Caco-2 (cell line): ENCODE data around the gene MAP3K4. TPM values are rescaled to one million over a fixed set of nuclear protein-coding genes. Genes with fewer than 3 reads are reported as not detected.

Experiments
- BruUV-seq: library from RNA; stranded (reverse); fragments of 400-500 nt; replicated peaks from 2 replicates; lab custom pipeline; 2021; lab: Mats Ljungman, UMichigan
- CTCF ChIA-PET: fragments of 300-600 bp; sonication (Branson Sonifier 250); formaldehyde crosslinking; loops from one replicate; lab custom pipeline; 2022; ENCODE audit warnings: antibody characterized with exemption; lab: Charles Lee
- POLR2A ChIA-PET: fragments of 300-600 bp; sonication (Branson Sonifier 250); formaldehyde crosslinking; loops from one replicate; lab custom pipeline; 2022; ENCODE audit warnings: antibody characterized with exemption; lab: Charles Lee
- DNase-seq, 2 experiments: peaks; one replicate each; pipeline versions ENCODE4 v3.0.0 to v3.0.0-alpha.2; 2020 to 2022
- H3K27me3 ChIP-seq: replicated peaks from 2 replicates; pipeline ENCODE4 v1.6.0; 2011; ENCODE audit warnings: low read length; ENCODE audit not compliant: control insufficient read depth, insufficient read depth
- H3K36me3 ChIP-seq: 2 replicates; pipeline ENCODE4 v1.5.1; 2011; ENCODE audit warnings: low read length; ENCODE audit not compliant: control insufficient read depth, insufficient read depth
- H3K4me1 ChIP-seq: fragments of 250-450 bp; sonication (Bioruptor Pico); 2 replicates; pipeline ENCODE4 v1.5.1; 2020; ENCODE audit warnings: mild to moderate bottlenecking
- H3K4me3 ChIP-seq: 2 replicates; pipeline ENCODE4 v1.5.1; 2011; ENCODE audit warnings: low read depth, mild to moderate bottlenecking, control low read depth, low read length
- H3K9me3 ChIP-seq: fragments of 250-450 bp; sonication (Bioruptor Pico); 2 replicates; pipeline ENCODE4 v1.5.1; 2020; ENCODE audit warnings: mild to moderate bottlenecking, moderate library complexity
- H3K27ac Mint-ChIP-seq: one replicate; pipeline ENCODE4 v1.8.0; 2022; ENCODE audit warnings: mixed read lengths; ENCODE audit not compliant: unreplicated experiment
- H3K27me3 Mint-ChIP-seq: one replicate; pipeline ENCODE4 v1.8.0; 2022; ENCODE audit warnings: mixed read lengths; ENCODE audit not compliant: insufficient read depth, unreplicated experiment
- H3K36me3 Mint-ChIP-seq: one replicate; pipeline ENCODE4 v1.8.0; 2022; ENCODE audit warnings: mild to moderate bottlenecking, mixed read lengths; ENCODE audit not compliant: insufficient read depth, unreplicated experiment
- H3K4me1 Mint-ChIP-seq: one replicate; pipeline ENCODE4 v1.8.0; 2022; ENCODE audit warnings: low read depth, mixed read lengths; ENCODE audit not compliant: unreplicated experiment
- H3K4me3 Mint-ChIP-seq: one replicate; pipeline ENCODE4 v1.8.0; 2022; ENCODE audit warnings: mild to moderate bottlenecking, moderate library complexity, mixed read lengths; ENCODE audit not compliant: unreplicated experiment
- H3K9me3 Mint-ChIP-seq: one replicate; pipeline ENCODE4 v1.8.0; 2022; ENCODE audit warnings: mixed read lengths; ENCODE audit not compliant: unreplicated experiment
- intact Hi-C: fragments of 100-400 bp; cut with micrococcal nuclease; formaldehyde crosslinking; loops from one replicate; pipeline ENCODE4 v1.10.0; 2022; ENCODE audit not compliant: unreplicated experiment
- total RNA-seq: library from RNA; stranded (reverse); gene quantifications from 2 replicates; pipeline ENCODE4 v1.2.3, GENCODE V29; 2022
- TF ChIP-seq, protein P1 (sequence below), 2 experiments: fragments of 200-600 bp in 1 of 2; IDR thresholded peaks; 1 replicate in 1 of 2; 2 replicates in 1 of 2; pipeline versions ENCODE4 v1.5.1 to v1.8.0; 2011 to 2022; ENCODE audit warnings: antibody characterized with exemption in 1 of 2, control low read depth in 1 of 2, inconsistent platforms in 1 of 2, low read depth in 1 of 2, low read length in 1 of 2, mild to moderate bottlenecking in 1 of 2, moderate library complexity in 1 of 2; ENCODE audit not compliant: insufficient read depth in 1 of 2, severe bottlenecking in 1 of 2, unreplicated experiment in 1 of 2

Gene MAP3K4
- total RNA-seq, 1 experiment from 2014 or later = 34.3 TPM

DNA sequence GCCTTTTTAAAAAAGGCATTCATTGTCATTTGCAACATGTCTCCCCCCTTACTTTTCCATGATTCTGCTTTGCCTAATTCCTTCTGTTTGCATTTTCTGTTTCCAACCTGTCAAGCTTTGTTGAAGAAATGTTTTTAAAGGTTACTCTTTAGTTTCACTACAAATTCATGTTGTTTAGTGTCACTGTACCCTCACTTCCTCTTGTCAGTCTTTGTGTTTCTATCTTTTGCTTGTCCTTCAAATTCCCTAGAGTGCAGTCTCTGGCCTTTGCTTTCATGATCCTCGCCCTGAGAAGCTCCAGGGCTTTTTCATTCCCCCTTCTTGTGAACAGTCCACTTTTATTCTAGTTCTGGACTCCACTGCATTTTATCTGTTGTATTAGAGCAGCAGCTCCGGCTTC is 90.6 kb downstream of the MAP3K4 start:
- DNase-seq = no peak
- ChIA-PET CTCF (no interaction called here), POLR2A (no interaction called here)
- TF ChIP-seq, protein P1, sequence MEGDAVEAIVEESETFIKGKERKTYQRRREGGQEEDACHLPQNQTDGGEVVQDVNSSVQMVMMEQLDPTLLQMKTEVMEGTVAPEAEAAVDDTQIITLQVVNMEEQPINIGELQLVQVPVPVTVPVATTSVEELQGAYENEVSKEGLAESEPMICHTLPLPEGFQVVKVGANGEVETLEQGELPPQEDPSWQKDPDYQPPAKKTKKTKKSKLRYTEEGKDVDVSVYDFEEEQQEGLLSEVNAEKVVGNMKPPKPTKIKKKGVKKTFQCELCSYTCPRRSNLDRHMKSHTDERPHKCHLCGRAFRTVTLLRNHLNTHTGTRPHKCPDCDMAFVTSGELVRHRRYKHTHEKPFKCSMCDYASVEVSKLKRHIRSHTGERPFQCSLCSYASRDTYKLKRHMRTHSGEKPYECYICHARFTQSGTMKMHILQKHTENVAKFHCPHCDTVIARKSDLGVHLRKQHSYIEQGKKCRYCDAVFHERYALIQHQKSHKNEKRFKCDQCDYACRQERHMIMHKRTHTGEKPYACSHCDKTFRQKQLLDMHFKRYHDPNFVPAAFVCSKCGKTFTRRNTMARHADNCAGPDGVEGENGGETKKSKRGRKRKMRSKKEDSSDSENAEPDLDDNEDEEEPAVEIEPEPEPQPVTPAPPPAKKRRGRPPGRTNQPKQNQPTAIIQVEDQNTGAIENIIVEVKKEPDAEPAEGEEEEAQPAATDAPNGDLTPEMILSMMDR (IDR thresholded peaks at IDR 0.05; ENCODE audit: insufficient read depth in 1 of 2, low read depth in 1 of 2, low read length in 1 of 2, severe bottlenecking in 1 of 2, unreplicated experiment in 1 of 2) = no peak
- Mint-ChIP-seq H3K27ac (no peak overlapping the region), H3K4me3 (no peak overlapping the region), H3K36me3 (peaks cover 17% of the 10 kb centered on the region), H3K9me3 (no peaks in the 10 kb centered on the region), H3K4me1 (no peaks in the 10 kb centered on the region), H3K27me3 (no peaks in the 10 kb centered on the region)
- Histone ChIP-seq H3K4me3 (no peak overlapping the region), H3K9me3 (no peaks in the 10 kb centered on the region), H3K36me3 (no peaks in the 10 kb centered on the region), H3K27me3 (no peaks in the 10 kb centered on the region), H3K4me1 (no peaks in the 10 kb centered on the region)
- intact Hi-C loops = no loop called here
- no TSS peak for BruUV-seq

DNA sequence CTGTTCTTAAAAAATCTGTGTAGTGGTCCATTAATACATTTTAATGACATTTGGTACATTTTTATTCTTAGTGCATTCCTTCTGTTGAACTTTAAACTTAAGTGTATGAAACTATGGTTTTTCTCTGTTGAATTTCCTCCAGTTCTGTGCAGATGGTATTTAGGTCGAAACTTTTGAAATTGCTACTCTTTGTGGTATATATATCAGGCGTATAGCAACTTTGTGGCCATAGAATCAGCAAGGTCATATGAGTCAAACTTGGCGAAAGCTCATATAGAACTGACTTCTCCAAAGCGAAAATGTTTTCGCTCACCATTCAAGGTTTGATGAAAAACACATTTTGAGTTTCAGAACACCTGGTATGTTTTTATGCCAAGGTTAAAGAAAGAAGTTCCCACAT is 93.7 kb downstream of the MAP3K4 start:
- no peak for DNase-seq
- Histone ChIP-seq H3K9me3 (no peaks in the 10 kb centered on the region), H3K4me1 (no peaks in the 10 kb centered on the region), H3K4me3 (no peak overlapping the region), H3K27me3 (no peaks in the 10 kb centered on the region), H3K36me3 (no peaks in the 10 kb centered on the region; the same call in 1 of the 2 replicates)
- no peaks in the 10 kb centered on the region for H3K27me3 Mint-ChIP-seq
- H3K36me3 Mint-ChIP-seq = peaks cover 22% of the 10 kb centered on the region
- intact Hi-C loops = no loop called here
- POLR2A ChIA-PET = no interaction called here
- no peak overlapping the region for H3K4me3 Mint-ChIP-seq
- no TSS peak for BruUV-seq
- H3K27ac Mint-ChIP-seq = no peak overlapping the region
- TF ChIP-seq, protein P1 (IDR thresholded peaks at IDR 0.05; ENCODE audit: insufficient read depth in 1 of 2, low read depth in 1 of 2, low read length in 1 of 2, severe bottlenecking in 1 of 2, unreplicated experiment in 1 of 2) = no peak
- CTCF ChIA-PET = no interaction called here
- H3K9me3 Mint-ChIP-seq = no peaks in the 10 kb centered on the region
- no peaks in the 10 kb centered on the region for H3K4me1 Mint-ChIP-seq

DNA sequence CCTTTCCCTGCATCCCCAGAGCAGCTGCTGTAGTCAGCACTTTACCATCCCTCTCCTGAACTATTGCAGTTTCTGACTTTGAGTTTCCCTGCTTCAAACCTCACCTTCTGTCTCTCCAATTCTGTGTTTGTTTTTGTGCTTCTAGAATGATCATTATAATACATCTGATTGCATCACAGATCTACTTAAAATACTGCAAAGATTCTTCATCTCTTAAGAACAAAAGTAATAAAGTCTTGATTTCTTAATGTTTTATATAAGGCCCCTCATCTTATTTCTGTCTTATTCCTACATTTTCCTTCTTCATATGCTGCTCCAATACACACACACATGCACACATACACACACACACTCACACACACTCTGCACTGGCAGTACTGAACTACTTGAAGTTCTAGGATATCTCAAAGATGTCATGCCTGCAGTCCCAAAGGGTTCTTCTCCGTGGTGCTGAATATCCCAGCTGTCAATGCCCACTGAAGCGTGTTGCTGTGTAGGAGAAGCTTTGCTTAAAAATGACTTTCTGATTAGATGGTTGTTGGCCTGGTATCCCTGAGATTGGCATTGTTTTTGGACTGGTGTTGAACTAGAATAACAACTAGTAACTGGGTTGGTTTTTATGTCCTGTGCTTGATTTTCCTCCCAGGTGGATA is 97.2 kb downstream of the MAP3K4 start:
- no peak for DNase-seq
- no peaks in the 10 kb centered on the region; the same call in 1 of the 2 replicates for H3K36me3 ChIP-seq
- H3K4me3 ChIP-seq = no peak overlapping the region
- TF ChIP-seq, protein P1 (IDR thresholded peaks at IDR 0.05; ENCODE audit: insufficient read depth in 1 of 2, low read depth in 1 of 2, low read length in 1 of 2, severe bottlenecking in 1 of 2, unreplicated experiment in 1 of 2) = no peak
- Mint-ChIP-seq H3K9me3 (no peaks in the 10 kb centered on the region), H3K4me1 (no peaks in the 10 kb centered on the region), H3K27ac (no peak overlapping the region), H3K36me3 (peaks cover 29% of the 10 kb centered on the region), H3K4me3 (no peak overlapping the region), H3K27me3 (no peaks in the 10 kb centered on the region)
- no peaks in the 10 kb centered on the region for H3K27me3 ChIP-seq
- intact Hi-C loops = no loop called here
- no TSS peak for BruUV-seq
- no peaks in the 10 kb centered on the region for H3K9me3 ChIP-seq
- ChIA-PET POLR2A (no interaction called here), CTCF (no interaction called here)
- no peaks in the 10 kb centered on the region for H3K4me1 ChIP-seq
